Subcutaneous abdominal adipose tissue (tissue), 5 donors: ENCODE data around the gene GPX7.
"Not testable (repeated sequence)": the region's sequence is repeated elsewhere in the genome, so short reads cannot be mapped to it uniquely, and the experiment has no call there.

Source experiments
- H3K27ac ChIP-seq: one replicate; pipeline ENCODE4 v1.7.0; 2013; ENCODE audit warnings: low read depth, mild to moderate bottlenecking, inconsistent platforms, low read length, moderate library complexity
- H3K27me3 ChIP-seq, 5 donors: one replicate each; pipeline ENCODE4 v1.7.0; 2013; ENCODE audit warnings: low read length in 5 of 5, inconsistent platforms in 1 of 5; ENCODE audit not compliant: control insufficient read depth in 5 of 5, insufficient read depth in 4 of 5
- H3K36me3 ChIP-seq, 5 donors: one replicate each; pipeline ENCODE4 v1.7.0; 2013; ENCODE audit warnings: low read length in 5 of 5; ENCODE audit not compliant: control insufficient read depth in 5 of 5, insufficient read depth in 5 of 5
- H3K4me1 ChIP-seq, 5 donors: one replicate each; pipeline ENCODE4 v1.7.0; 2013; ENCODE audit warnings: low read length in 5 of 5, mild to moderate bottlenecking in 3 of 5, moderate library complexity in 1 of 5; ENCODE audit not compliant: control insufficient read depth in 5 of 5, insufficient read depth in 5 of 5
- H3K4me3 ChIP-seq, 5 donors: one replicate each; pipeline ENCODE4 v1.7.0; 2013; ENCODE audit warnings: low read length in 5 of 5, low read depth in 1 of 5
- H3K9ac ChIP-seq, 5 donors: one replicate each; pipeline ENCODE4 v1.7.0; 2013; ENCODE audit warnings: low read length in 5 of 5, mild to moderate bottlenecking in 4 of 5, moderate library complexity in 3 of 5
- H3K9me3 ChIP-seq, 5 donors: one replicate each; pipeline ENCODE4 v1.7.0; 2013; ENCODE audit warnings: low read length in 5 of 5; ENCODE audit not compliant: control insufficient read depth in 5 of 5
- donor health status: healthy.
- donor health status: healthy.
- donor health status: healthy.
- donor health status: healthy.
- donor health status: healthy.

The GPX7 gene

GRCh38 chr1:52567943-52568342, 34.2 kb upstream of the GPX7 start:
- H3K27me3 ChIP-seq, result no peaks in the 10 kb centered on the region
- no peak overlapping the region for H3K27ac ChIP-seq
- H3K4me3 ChIP-seq, result no peak overlapping the region
- H3K9ac ChIP-seq, result no peak overlapping the region
- peaks cover 0 to 4% (median 0%) of the 10 kb centered on the region in 5 donors for H3K9me3 ChIP-seq
- H3K4me1 ChIP-seq, result peaks cover 0 to 9% (median 2%) of the 10 kb centered on the region in 5 donors
- no peaks in the 10 kb centered on the region for H3K36me3 ChIP-seq

- Histone ChIP-seq H3K9ac (no peak overlapping the region), H3K4me1 (peaks cover 0 to 9% (median 2%) of the 10 kb centered on the region in 5 donors), H3K4me3 (no peak overlapping the region), H3K27ac (no peak overlapping the region), H3K27me3 (no peaks in the 10 kb centered on the region), H3K9me3 (peaks cover 0 to 4% (median 0%) of the 10 kb centered on the region in 5 donors), H3K36me3 (no peaks in the 10 kb centered on the region)
Observed at GRCh38 chr1:52569449-52570210, 32.5 kb upstream of the GPX7 start.

GRCh38 chr1:52571783-52572182, 30.4 kb upstream of the GPX7 start:
- Histone ChIP-seq H3K27ac (no peak overlapping the region), H3K9me3 (peaks cover 0 to 4% (median 0%) of the 10 kb centered on the region in 5 donors), H3K9ac (no peak overlapping the region)

GRCh38 chr1:52572387-52572786, 29.8 kb upstream of the GPX7 start:
- no peak overlapping the region for H3K27ac ChIP-seq
- H3K4me3 ChIP-seq, result no peak overlapping the region
- H3K36me3 ChIP-seq, result no peaks in the 10 kb centered on the region
- no peak overlapping the region for H3K9ac ChIP-seq
- peaks cover 0 to 9% (median 2%) of the 10 kb centered on the region in 5 donors for H3K4me1 ChIP-seq
- peaks cover 0 to 3% (median 0%) of the 10 kb centered on the region in 5 donors for H3K27me3 ChIP-seq
- peaks cover 0 to 4% (median 0%) of the 10 kb centered on the region in 5 donors for H3K9me3 ChIP-seq

More at GRCh38 chr1:52571783-52572182, 30.4 kb upstream of the GPX7 start:
- Histone ChIP-seq H3K36me3 (no peaks in the 10 kb centered on the region), H3K27me3 (peaks cover 0 to 3% (median 0%) of the 10 kb centered on the region in 5 donors), H3K4me3 (no peak overlapping the region), H3K4me1 (peaks cover 0 to 9% (median 2%) of the 10 kb centered on the region in 5 donors)

GRCh38 chr1:52574594-52574993, 27.6 kb upstream of the GPX7 start:
- peaks cover 0 to 4% (median 0%) of the 10 kb centered on the region in 5 donors for H3K9me3 ChIP-seq
- no peak overlapping the region for H3K27ac ChIP-seq
- H3K4me3 ChIP-seq, result no peak overlapping the region
- H3K36me3 ChIP-seq, result no peaks in the 10 kb centered on the region
- H3K4me1 ChIP-seq, result peaks cover 0 to 3% (median 0%) of the 10 kb centered on the region in 5 donors
- no peak overlapping the region for H3K9ac ChIP-seq
- H3K27me3 ChIP-seq, result peaks cover 0 to 3% (median 0%) of the 10 kb centered on the region in 5 donors

GRCh38 chr1:52576074-52576473, 26.1 kb upstream of the GPX7 start:
- no peak overlapping the region for H3K9ac ChIP-seq
- no peaks in the 10 kb centered on the region for H3K36me3 ChIP-seq
- H3K27ac ChIP-seq, result no peak overlapping the region
- no peak overlapping the region for H3K4me3 ChIP-seq
- peaks cover 0 to 3% (median 0%) of the 10 kb centered on the region in 5 donors for H3K27me3 ChIP-seq
- peaks cover 0 to 4% (median 0%) of the 10 kb centered on the region in 5 donors for H3K9me3 ChIP-seq
- no peaks in the 10 kb centered on the region for H3K4me1 ChIP-seq

- H3K27me3 ChIP-seq, H3K9me3 ChIP-seq, H3K4me1 ChIP-seq, H3K27ac ChIP-seq, H3K4me3 ChIP-seq, H3K9ac ChIP-seq, H3K36me3 ChIP-seq: not testable (repeated sequence)
Observed at GRCh38 chr1:52578066-52578465, 24.1 kb upstream of the GPX7 start.

GRCh38 chr1:52579415-52579814, 22.8 kb upstream of the GPX7 start:
- no peaks in the 10 kb centered on the region for H3K36me3 ChIP-seq
- no peak overlapping the region for H3K9ac ChIP-seq
- no peak overlapping the region for H3K27ac ChIP-seq
- H3K27me3 ChIP-seq, result peaks cover 0 to 3% (median 0%) of the 10 kb centered on the region in 5 donors
- no peaks in the 10 kb centered on the region for H3K4me1 ChIP-seq
- H3K9me3 ChIP-seq, result no peaks in the 10 kb centered on the region
- no peak overlapping the region for H3K4me3 ChIP-seq

- H3K27me3 ChIP-seq, result peaks cover 0 to 3% (median 0%) of the 10 kb centered on the region in 5 donors
- no peak overlapping the region for H3K27ac ChIP-seq
- H3K36me3 ChIP-seq, result no peaks in the 10 kb centered on the region
- no peaks in the 10 kb centered on the region for H3K4me1 ChIP-seq
- H3K9me3 ChIP-seq, result no peaks in the 10 kb centered on the region
- no peak overlapping the region for H3K4me3 ChIP-seq
- H3K9ac ChIP-seq, result no peak overlapping the region
Observed at GRCh38 chr1:52580283-52580682, 21.9 kb upstream of the GPX7 start.

- H3K27me3 ChIP-seq, result peaks cover 0 to 3% (median 0%) of the 10 kb centered on the region in 5 donors
- no peaks in the 10 kb centered on the region for H3K9me3 ChIP-seq
- H3K27ac ChIP-seq, result no peak overlapping the region
- peaks cover 0 to 4% (median 0%) of the 10 kb centered on the region in 5 donors for H3K4me1 ChIP-seq
- H3K4me3 ChIP-seq, result no peak overlapping the region
- no peak overlapping the region for H3K9ac ChIP-seq
- H3K36me3 ChIP-seq, result no peaks in the 10 kb centered on the region
Observed at GRCh38 chr1:52582116-52582696, 20.0 kb upstream of the GPX7 start.
